Measurements from ENCODE around the gene MMP14. TPM values are rescaled to one million over a fixed set of nuclear protein-coding genes. Genes with fewer than 3 reads are reported as not detected.

MMP14 gene
- total and polyA plus RNA-seq, 2 of the 13 experiments (the other 11 are each of a cell fraction or from before 2014, with no cell fraction given), result 5.2 to 9.8 TPM

- TF ChIP-seq RNF219 (CRISPR knock-in tag; IDR thresholded peaks at IDR 0.05), result no peak
- TF ChIP-seq ZFYVE20 (CRISPR knock-in tag; IDR thresholded peaks at IDR 0.05; ENCODE audit: borderline replicate concordance, low read depth), result no peak
- no peak for TF ChIP-seq PHB2 (IDR thresholded peaks at IDR 0.05; ENCODE audit: partially characterized antibody)
- no peak for TF ChIP-seq XRCC5 (optimal IDR thresholded peaks at IDR 0.05; ENCODE audit: low read length)
- peak; percentile 45 for TF ChIP-seq PAXIP1 (CRISPR knock-in tag; conservative IDR thresholded peaks at IDR 0.05)
- no peak for TF ChIP-seq U2AF2 (IDR thresholded peaks at IDR 0.05; ENCODE audit: low read depth, low read length)
- TF ChIP-seq ZNF75D (CRISPR knock-in tag; IDR thresholded peaks at IDR 0.05; ENCODE audit: borderline replicate concordance), result no peak
- TF ChIP-seq FOXO1 (CRISPR knock-in tag; IDR thresholded peaks at IDR 0.05), result no peak
- no peak for TF ChIP-seq SUZ12 (IDR thresholded peaks at IDR 0.05; ENCODE audit: low read depth, low read length)
- TF ChIP-seq ZNF607 (CRISPR knock-in tag; IDR thresholded peaks at IDR 0.05; ENCODE audit: borderline replicate concordance), result no peak
- TF ChIP-seq HNF4A (CRISPR knock-in tag; IDR thresholded peaks at IDR 0.05), result no peak
- no peak for TF ChIP-seq BCL3 (CRISPR knock-in tag; IDR thresholded peaks at IDR 0.05)
- no peak for TF ChIP-seq ZBTB8A (CRISPR knock-in tag; IDR thresholded peaks at IDR 0.05; ENCODE audit: borderline replicate concordance, low read depth)
- peak; percentile 98 for TF ChIP-seq ELF3 (CRISPR knock-in tag; IDR thresholded peaks at IDR 0.05)
- TF ChIP-seq FOXA3 (CRISPR knock-in tag; IDR thresholded peaks at IDR 0.05), result peak; percentile 47; the same call in 1 of the 2 replicates
- TF ChIP-seq MTA1 (CRISPR knock-in tag; IDR thresholded peaks at IDR 0.05; ENCODE audit: borderline replicate concordance), result no peak
- TF ChIP-seq ZNF710 (CRISPR knock-in tag; IDR thresholded peaks at IDR 0.05; ENCODE audit: borderline replicate concordance), result no peak
- peak; percentile 35; the same call in 1 of the 2 replicates for TF ChIP-seq PHF21A (CRISPR knock-in tag; IDR thresholded peaks at IDR 0.05)
- TF ChIP-seq RARA (CRISPR knock-in tag; IDR thresholded peaks at IDR 0.05), result peak; percentile 73
These were observed 18.8 kb downstream of the MMP14 start (continued) for GRCh38 chr14:22854963-22855724.
